GM23338 (cell line): ENCODE results near the gene CALML3. TPM values are rescaled to one million over a fixed set of nuclear protein-coding genes. Genes with fewer than 3 reads are reported as not detected.

Experiments
- ATAC-seq: fragments of 200-7000 bp; cut with Tn5 transposase; 3 replicates; pipeline ENCODE4 v1.9.1; 2020
- DNase-seq: peaks from one replicate; pipeline ENCODE4 v3.0.0-alpha.2; 2015; ENCODE audit warnings: low spot score
- H2AFZ ChIP-seq: fragments of 200-600 bp; sonication (generic); 2 replicates; pipeline ENCODE4 v1.8.0; 2016; ENCODE audit warnings: antibody characterized with exemption, mild to moderate bottlenecking, moderate library complexity
- H3F3A ChIP-seq: fragments of 200-600 bp; sonication (generic); replicated peaks from 2 replicates; pipeline ENCODE4 v1.8.0; 2017; ENCODE audit warnings: antibody characterized with exemption, mixed run types, low read depth
- H3K27ac ChIP-seq: fragments of 200-600 bp; sonication (generic); 2 replicates; pipeline ENCODE4 v1.6.1; 2016; ENCODE audit warnings: low read depth
- H3K27me3 ChIP-seq: fragments of 200-600 bp; sonication (generic); 2 replicates; pipeline ENCODE4 v1.8.0; 2016; ENCODE audit warnings: mild to moderate bottlenecking, mixed run types, moderate library complexity; ENCODE audit not compliant: insufficient read depth
- H3K36me3 ChIP-seq: fragments of 200-600 bp; sonication (generic); 2 replicates; pipeline ENCODE4 v1.8.0; 2016; ENCODE audit warnings: mild to moderate bottlenecking; ENCODE audit not compliant: insufficient read depth
- H3K4me1 ChIP-seq: fragments of 200-600 bp; sonication (generic); 2 replicates; pipeline ENCODE4 v1.8.0; 2016; ENCODE audit warnings: mild to moderate bottlenecking, moderate library complexity; ENCODE audit not compliant: insufficient read depth
- H3K4me2 ChIP-seq: fragments of 200-600 bp; sonication (generic); 2 replicates; pipeline ENCODE4 v1.7.1; 2017; ENCODE audit warnings: mixed run types
- H3K4me3 ChIP-seq: fragments of 200-600 bp; sonication (generic); 2 replicates; pipeline ENCODE4 v1.6.1; 2016; ENCODE audit warnings: mixed run types
- H3K79me2 ChIP-seq: fragments of 200-600 bp; sonication (generic); replicated peaks from 2 replicates; pipeline ENCODE4 v1.8.0; 2017; ENCODE audit warnings: mild to moderate bottlenecking; ENCODE audit not compliant: insufficient read depth
- H3K9me2 ChIP-seq: fragments of 200-600 bp; sonication (generic); 2 replicates; pipeline ENCODE4 v1.8.0; 2017; ENCODE audit not compliant: insufficient read depth
- H4K20me1 ChIP-seq: fragments of 200-600 bp; sonication (generic); replicated peaks from 2 replicates; pipeline ENCODE4 v1.8.0; 2017; ENCODE audit warnings: mild to moderate bottlenecking; ENCODE audit not compliant: insufficient read depth
- H3K27ac Mint-ChIP-seq: 2 replicates; pipeline ENCODE4 v1.8.0; 2020; ENCODE audit warnings: inconsistent platforms, mild to moderate bottlenecking, moderate library complexity, mixed read lengths
- H3K27me3 Mint-ChIP-seq: 3 replicates; pipeline ENCODE4 v1.8.0; 2022; ENCODE audit warnings: low read depth, mild to moderate bottlenecking, moderate library complexity, mixed read lengths, inconsistent platforms; ENCODE audit not compliant: insufficient read depth, poor library complexity
- H3K36me3 Mint-ChIP-seq: 3 replicates; pipeline ENCODE4 v1.8.0; 2021; ENCODE audit warnings: low read depth, mild to moderate bottlenecking, inconsistent platforms, moderate library complexity, mixed read lengths
- H3K4me1 Mint-ChIP-seq: 3 replicates; pipeline ENCODE4 v1.8.0; 2020; ENCODE audit warnings: mild to moderate bottlenecking, inconsistent platforms, mixed read lengths
- H3K4me3 Mint-ChIP-seq: 3 replicates; pipeline ENCODE4 v1.8.0; 2021; ENCODE audit warnings: moderate library complexity, mild to moderate bottlenecking, inconsistent platforms, mixed read lengths
- H3K9me3 Mint-ChIP-seq: 3 replicates; pipeline ENCODE4 v1.8.0; 2020; ENCODE audit warnings: moderate library complexity, mild to moderate bottlenecking, inconsistent platforms, mixed read lengths
- CREB1 ChIP-seq: fragments of 250-450 bp; sonication (Bioruptor Pico); IDR thresholded peaks from 2 replicates; pipeline ENCODE4 v1.5.0; 2020; ENCODE audit warnings: low read depth, mild to moderate bottlenecking, moderate library complexity
- CTCF ChIP-seq, 2 experiments: fragments of 200-600 bp in 1 of 2; sonication (generic) in 1 of 2; conservative IDR thresholded peaks; 2 replicates each; pipeline versions ENCODE4 v1.5.1 to v1.6.1; 2016 to 2017; ENCODE audit warnings: antibody characterized with exemption in 2 of 2, low read depth in 2 of 2, mild to moderate bottlenecking in 2 of 2, moderate library complexity in 1 of 2
- ETS1 ChIP-seq: IDR thresholded peaks from 2 replicates; pipeline ENCODE4 v1.6.1; 2016; ENCODE audit warnings: antibody characterized with exemption
- EZH2 ChIP-seq: fragments of 200-600 bp; sonication (generic); IDR thresholded peaks from one replicate; pipeline ENCODE4 v1.8.0; 2017; ENCODE audit warnings: antibody characterized with exemption, mild to moderate bottlenecking, low read depth; ENCODE audit not compliant: unreplicated experiment
- EZH2phosphoT487 ChIP-seq: fragments of 200-600 bp; sonication (generic); IDR thresholded peaks from one replicate; pipeline ENCODE4 v1.8.1; 2018; ENCODE audit warnings: antibody characterized with exemption; ENCODE audit not compliant: unreplicated experiment
- JUNB ChIP-seq: IDR thresholded peaks from one replicate; pipeline ENCODE4 v1.6.1; 2016; ENCODE audit warnings: antibody characterized with exemption; ENCODE audit not compliant: unreplicated experiment
- NANOG ChIP-seq: IDR thresholded peaks from 2 replicates; pipeline ENCODE4 v1.6.1; 2016; ENCODE audit warnings: antibody characterized with exemption, borderline replicate concordance
- POLR2AphosphoS5 ChIP-seq: IDR thresholded peaks from 2 replicates; pipeline ENCODE4 v1.6.1; 2016; ENCODE audit warnings: antibody characterized with exemption, low read depth
- REST ChIP-seq: IDR thresholded peaks from one replicate; pipeline ENCODE4 v1.6.1; 2018; ENCODE audit warnings: antibody characterized with exemption; ENCODE audit not compliant: unreplicated experiment
- STAT1 ChIP-seq: IDR thresholded peaks from one replicate; pipeline ENCODE4 v1.6.1; 2016; ENCODE audit warnings: antibody characterized with exemption; ENCODE audit not compliant: unreplicated experiment
- ZNF114 ChIP-seq: fragments of 250-450 bp; sonication (Bioruptor Pico); IDR thresholded peaks from 2 replicates; pipeline ENCODE4 v1.5.0; 2020; ENCODE audit warnings: mild to moderate bottlenecking, moderate library complexity
- ZNF331 ChIP-seq: fragments of 250-450 bp; sonication (Bioruptor Pico); IDR thresholded peaks from 2 replicates; pipeline ENCODE4 v1.5.0; 2020; ENCODE audit warnings: low read depth, mild to moderate bottlenecking, moderate library complexity
- ZNF462 ChIP-seq: fragments of 250-450 bp; sonication (Bioruptor Pico); IDR thresholded peaks from 2 replicates; pipeline ENCODE4 v1.5.0; 2020; ENCODE audit warnings: mild to moderate bottlenecking, moderate library complexity
- polyA plus RNA-seq: library from polyadenylated mRNA; unstranded; fragments of >200 nt; fragmentation: Nextera tagmentation; extraction: Ambion mirVana; gene quantifications from 2 replicates; pipeline ENCODE4 v1.2.1, GENCODE V29; 2016
- total RNA-seq: library from RNA; depleted of rRNA; stranded (reverse); fragments of >200 nt; shearing (Covaris generic); gene quantifications from 2 replicates; pipeline ENCODE4 v1.2.3, GENCODE V29; 2014

Gene CALML3
- total and polyA plus RNA-seq, 2 experiments from 2014 or later = not detected

- Histone ChIP-seq H4K20me1 (no peaks in the 10 kb centered on the region), H3K27me3 (no peaks in the 10 kb centered on the region), H2AFZ (no peak overlapping the region), H3K9me2 (no peaks in the 10 kb centered on the region), H3F3A (no peaks in the 10 kb centered on the region), H3K36me3 (no peaks in the 10 kb centered on the region), H3K27ac (no peak overlapping the region), H3K4me2 (no peak overlapping the region), H3K4me1 (no peaks in the 10 kb centered on the region), H3K79me2 (no peaks in the 10 kb centered on the region), H3K4me3 (no peak overlapping the region)
- H3K27ac Mint-ChIP-seq = no peak overlapping the region
- DNase-seq (no peak), ATAC-seq (no peak)
- peaks cover 13% of the 10 kb centered on the region for H3K27me3 Mint-ChIP-seq
- no peaks in the 10 kb centered on the region for H3K36me3 Mint-ChIP-seq
- peaks cover 3% of the 10 kb centered on the region; the same call in 2 of the 3 replicates for H3K9me3 Mint-ChIP-seq
- TF ChIP-seq NANOG (no peak), EZH2phosphoT487 (no peak), STAT1 (no peak), ZNF114 (CRISPR knock-in tag) (no peak), POLR2AphosphoS5 (no peak), REST (no peak), EZH2 (no peak), ETS1 (no peak), CTCF (conservative IDR thresholded peaks at IDR 0.05; ENCODE audit: low read depth in 2 of 2) (no peak), JUNB (no peak), ZNF331 (CRISPR knock-in tag) (no peak), CREB1 (CRISPR knock-in tag) (no peak), ZNF462 (no peak)
- H3K4me3 Mint-ChIP-seq = no peak overlapping the region
- H3K4me1 Mint-ChIP-seq = peaks cover 3% of the 10 kb centered on the region
Observed at GRCh38 chr10:5531558-5532306, 7.0 kb downstream of the CALML3 start.
